Esophagus mucosa (tissue), 1 donor: Measurements from ENCODE around the gene SQSTM1. TPM values are rescaled to one million over a fixed set of nuclear protein-coding genes. Genes with fewer than 3 reads are reported as not detected.
"Not testable (repeated sequence)": the region's sequence is repeated elsewhere in the genome, so short reads cannot be mapped to it uniquely, and the experiment has no call there.

Source experiments
- ATAC-seq: fragments of 200-7000 bp; cut with Tn5 transposase; one replicate; pipeline ENCODE4 v1.9.1; 2020
- total RNA-seq: library from RNA; stranded (reverse); gene quantifications from one replicate; pipeline ENCODE4 v1.2.4, GENCODE V29; 2023
- donor health status: DM: yes; HTN: yes; CAD: no.

The SQSTM1 gene
- 126 TPM for total RNA-seq

- ATAC-seq = peak; percentile 64
Observed at GRCh38 chr5:179820483-179821297, at the start of gene SQSTM1. SQSTM1 (plus strand) TSS chr5:179820905; CDS start chr5:179820937, 32 bp downstream.

DNA sequence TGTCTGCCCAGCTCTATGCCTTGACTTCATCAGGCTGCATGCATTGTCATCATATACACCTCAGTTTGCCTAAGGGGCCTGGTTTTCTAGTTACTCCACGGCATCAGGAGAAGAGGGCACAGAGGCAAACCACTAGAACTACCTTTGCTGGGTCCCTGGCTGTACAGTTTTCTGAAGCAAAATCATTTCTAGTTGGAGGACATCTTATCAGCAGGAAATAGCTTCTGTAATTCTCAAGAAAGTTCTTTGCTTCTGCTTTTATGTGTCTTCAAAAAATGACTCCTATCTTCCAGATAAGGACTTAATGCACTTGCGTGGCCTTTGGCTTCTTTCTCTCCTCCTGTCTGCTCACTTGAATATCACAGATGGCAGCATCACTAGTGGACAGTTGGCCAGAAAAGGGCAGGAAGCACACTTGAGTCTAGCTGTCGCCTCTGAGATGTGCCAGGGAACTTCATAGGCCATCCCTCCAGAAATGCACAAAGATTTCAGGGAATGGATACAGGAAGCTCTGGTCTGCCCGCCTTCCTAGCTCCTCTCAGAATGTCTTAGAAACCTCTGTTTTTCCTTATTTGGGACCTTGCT is 49.3 kb upstream of the SQSTM1 start:
- no peak for ATAC-seq

DNA sequence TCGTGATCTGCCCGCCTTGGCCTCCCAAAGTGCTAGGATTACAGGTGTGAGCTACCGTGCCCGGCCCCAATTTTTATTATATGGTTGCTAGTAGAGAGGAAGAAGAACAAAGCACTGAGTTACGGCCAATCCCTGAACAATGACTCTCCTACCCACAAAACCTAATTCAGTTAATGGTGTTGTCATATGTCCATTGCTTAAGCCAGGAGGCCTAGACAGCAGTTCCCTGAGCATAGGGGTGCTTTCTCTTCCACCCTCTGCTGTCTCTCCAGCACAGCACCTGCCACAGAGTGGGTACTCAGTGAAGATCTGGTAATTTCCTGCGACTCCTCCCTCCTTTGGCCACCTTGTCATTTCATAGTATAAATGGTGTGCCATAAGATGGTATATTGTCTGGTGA is 48.4 kb upstream of the SQSTM1 start:
- ATAC-seq = no peak

DNA sequence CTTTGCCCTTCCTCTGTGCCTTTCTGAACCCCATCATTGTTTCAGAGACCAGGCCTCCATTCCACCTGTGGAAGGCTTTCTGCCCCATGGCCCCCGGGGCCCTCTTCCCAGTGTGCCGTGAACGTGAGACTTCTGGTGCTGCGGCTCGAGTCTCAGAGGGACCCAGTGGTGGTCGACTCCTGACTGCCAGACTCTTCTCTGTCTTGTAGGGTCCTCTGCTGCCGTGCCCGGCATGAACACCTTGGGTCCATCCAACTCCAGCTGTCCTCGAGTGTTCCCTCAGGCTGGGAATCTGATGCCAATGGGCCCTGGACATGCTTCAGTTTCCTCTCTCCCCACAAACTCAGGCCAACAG is 47.0 kb upstream of the SQSTM1 start:
- no peak for ATAC-seq

GRCh38 chr5:179774442-179774841 is 46.3 kb upstream of the SQSTM1 start:
- no peak for ATAC-seq

DNA sequence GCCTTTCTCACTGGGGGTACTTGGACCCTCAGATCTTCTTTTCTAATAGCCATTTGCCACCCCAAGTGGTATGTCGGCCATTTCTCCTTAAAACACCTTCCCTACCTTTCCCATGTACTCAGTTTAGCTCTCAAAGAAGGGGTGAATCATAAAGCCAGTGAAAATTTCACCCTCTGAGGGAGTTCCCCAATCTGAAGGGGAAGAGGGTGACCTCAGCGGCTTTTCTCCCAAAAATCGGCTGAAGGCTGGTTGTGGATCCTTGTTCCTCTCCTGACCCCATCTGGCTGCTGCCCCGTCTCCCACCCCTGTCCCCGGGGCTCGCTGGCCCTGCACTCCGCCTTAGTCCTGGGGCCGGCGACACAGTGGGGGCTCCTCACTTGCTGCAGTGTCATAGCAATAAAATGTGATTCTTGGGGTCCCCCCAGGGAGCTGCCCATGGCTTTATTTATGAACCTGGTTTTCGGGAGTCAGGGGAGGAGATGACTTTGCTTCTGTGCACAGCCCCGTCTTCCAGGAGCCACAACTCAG is 44.2 kb upstream of the SQSTM1 start:
- no peak for ATAC-seq

DNA sequence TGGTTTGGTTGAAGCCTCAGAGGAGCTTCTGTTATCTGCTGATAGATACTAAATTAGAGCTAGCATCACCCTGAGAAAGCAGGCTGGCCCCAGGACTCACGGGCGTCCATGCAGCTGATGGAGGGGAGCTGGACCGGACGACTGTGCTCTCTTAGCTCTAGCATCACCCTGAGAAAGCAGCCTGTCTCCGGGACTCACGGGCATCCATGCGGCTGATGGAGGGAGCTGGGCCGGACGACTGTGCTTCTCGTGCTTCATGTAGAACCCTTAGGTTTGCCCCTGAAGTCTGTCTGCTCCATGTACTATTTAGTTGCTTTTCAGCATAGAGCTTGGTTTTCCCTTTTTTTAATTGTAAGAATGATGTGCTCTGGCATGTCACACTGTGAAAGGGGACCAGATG is 43.2 kb upstream of the SQSTM1 start:
- ATAC-seq = no peak

GRCh38 chr5:179777909-179778308 is 42.8 kb upstream of the SQSTM1 start:
- ATAC-seq = no peak

DNA sequence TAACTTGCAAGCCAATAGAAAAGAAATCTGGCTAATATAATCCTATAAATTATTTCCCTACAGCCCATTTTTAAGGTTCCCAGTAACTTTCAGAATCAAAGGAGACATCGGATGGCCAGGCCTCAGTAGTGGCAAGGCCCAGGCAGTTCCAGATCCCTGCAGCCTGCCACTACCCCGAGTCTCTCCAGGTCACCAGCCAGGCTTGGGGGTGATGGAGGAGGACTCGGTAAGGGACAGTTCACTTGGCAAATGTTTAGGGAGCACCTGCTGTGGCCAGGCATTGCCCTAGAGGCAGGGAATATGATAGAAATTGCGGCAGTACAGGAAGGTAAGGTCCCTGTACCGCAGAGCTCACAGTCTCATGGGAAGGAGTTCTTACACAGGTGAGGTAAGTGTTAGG is 42.1 kb upstream of the SQSTM1 start:
- ATAC-seq = no peak

DNA sequence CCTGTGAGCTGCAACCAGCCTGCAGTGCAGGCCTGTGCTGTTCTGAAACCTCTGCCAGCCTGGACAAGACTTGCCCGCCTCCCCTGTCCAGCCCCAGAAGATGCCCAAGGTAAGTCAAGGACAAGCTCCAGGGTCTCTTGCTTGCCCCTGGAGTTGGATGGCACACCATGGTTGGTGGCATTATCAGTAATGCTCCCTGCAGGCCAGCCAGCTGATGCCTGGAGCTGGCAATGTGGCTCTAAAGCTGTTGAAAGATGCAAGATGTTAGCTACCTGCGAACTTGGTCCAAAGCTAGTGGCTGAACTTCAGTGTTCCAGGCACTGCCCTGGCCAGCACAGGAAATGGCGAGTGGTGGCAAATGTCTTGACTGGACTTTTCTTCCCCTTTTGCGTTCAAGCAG is 40.9 kb upstream of the SQSTM1 start:
- ATAC-seq = no peak

DNA sequence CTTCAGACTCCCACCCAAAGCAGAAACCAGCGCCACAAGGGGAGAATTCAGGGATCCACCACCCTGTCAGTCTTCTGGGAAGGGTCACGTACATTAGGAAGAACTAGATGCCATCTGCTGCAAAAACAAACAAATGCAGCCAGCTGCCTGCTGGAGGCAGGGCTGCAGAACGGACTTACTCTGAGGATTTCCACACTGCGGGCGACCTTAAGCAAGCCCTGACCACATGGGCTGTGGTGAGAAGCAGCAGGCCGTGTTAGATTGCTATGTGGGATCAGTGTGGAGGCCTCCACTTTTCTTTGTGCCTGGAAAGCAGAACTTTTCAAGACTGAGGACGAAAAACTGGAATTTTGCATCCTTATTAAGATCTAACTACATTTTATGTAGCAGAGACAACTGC is 40.3 kb upstream of the SQSTM1 start:
- no peak for ATAC-seq

- no peak for ATAC-seq
Observed at GRCh38 chr5:179781846-179782245, 38.9 kb upstream of the SQSTM1 start.

DNA sequence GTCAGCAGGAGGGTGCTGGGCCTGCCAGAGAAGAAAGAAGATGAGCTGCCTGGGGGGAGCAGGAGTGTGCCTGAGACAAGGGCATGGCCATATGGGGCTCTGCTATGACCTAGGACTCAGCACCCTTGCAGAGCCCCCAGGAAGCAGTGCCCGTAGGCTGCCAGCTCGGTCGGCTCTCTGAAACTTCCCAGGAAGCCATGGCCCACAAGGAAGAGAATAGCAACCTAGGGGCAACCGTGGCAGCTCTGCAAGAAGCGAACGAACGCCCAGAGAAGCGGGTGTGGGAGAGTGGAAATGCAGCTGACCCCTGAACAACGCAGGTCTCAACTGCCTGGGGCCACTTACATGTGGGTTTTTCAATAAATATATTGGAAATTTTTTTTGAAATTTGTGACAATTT is 37.6 kb upstream of the SQSTM1 start:
- no peak for ATAC-seq

GRCh38 chr5:179786861-179787260 is 33.8 kb upstream of the SQSTM1 start:
- no peak for ATAC-seq

GRCh38 chr5:179788193-179788854 is 32.4 kb upstream of the SQSTM1 start:
- peak; percentile 23 for ATAC-seq

DNA sequence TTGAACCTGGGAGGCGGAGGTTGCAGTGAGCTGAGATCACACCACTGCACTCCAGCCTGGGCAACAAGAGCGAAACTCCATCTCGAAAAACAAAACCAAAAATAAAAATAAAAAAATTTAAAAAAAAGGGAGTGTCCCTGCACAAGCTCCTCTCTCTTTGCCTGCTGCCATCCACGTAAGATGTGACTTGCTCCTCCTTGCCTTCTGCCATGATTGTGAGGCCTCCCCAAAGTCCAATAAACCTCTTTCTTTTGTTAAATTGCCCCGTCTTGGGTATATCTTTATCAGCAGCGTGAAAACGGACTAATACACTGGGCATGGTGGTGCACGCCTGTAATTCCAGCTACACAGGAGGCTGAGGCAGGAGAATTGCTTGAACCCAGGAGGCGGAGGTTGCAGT is 31.4 kb upstream of the SQSTM1 start:
- ATAC-seq = not testable (repeated sequence)

DNA sequence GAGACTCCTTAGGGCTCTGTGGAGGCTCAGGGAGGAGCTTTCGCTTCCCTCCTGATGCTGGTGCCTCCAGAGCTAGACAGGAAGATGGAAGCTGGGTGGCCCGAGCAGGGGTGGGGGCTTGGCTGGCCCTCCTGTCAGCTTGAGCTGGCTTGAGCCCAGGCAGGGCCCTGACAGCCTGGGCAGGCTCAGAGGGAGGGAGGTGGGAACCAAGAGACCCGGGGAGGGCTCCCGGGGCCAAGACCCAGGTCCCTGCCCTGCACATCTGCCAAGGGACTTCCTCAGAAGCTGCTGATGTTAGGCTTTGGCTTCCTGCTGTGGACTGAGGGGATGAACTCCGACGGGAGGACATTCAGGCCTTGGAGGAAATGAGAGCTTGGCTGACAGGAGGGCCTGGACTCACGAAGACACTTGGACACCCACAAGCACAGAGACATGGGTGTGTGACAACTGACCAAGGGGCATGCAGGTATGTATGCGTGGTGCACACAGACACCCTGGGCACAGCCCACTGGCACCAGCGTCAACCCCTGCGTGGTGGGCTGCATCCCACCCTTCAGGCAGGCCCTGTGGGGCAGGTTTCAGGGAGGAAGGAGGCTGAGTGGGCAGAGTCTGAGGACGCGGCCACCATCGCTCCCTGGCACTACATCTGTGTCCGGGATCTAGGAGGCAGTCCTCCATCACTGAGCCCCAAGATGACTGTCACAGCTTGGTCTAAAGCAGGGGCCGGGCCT is 28.7 kb upstream of the SQSTM1 start:
- no peak for ATAC-seq

GRCh38 chr5:179792612-179793467 is 27.9 kb upstream of the SQSTM1 start:
- ATAC-seq = no peak

DNA sequence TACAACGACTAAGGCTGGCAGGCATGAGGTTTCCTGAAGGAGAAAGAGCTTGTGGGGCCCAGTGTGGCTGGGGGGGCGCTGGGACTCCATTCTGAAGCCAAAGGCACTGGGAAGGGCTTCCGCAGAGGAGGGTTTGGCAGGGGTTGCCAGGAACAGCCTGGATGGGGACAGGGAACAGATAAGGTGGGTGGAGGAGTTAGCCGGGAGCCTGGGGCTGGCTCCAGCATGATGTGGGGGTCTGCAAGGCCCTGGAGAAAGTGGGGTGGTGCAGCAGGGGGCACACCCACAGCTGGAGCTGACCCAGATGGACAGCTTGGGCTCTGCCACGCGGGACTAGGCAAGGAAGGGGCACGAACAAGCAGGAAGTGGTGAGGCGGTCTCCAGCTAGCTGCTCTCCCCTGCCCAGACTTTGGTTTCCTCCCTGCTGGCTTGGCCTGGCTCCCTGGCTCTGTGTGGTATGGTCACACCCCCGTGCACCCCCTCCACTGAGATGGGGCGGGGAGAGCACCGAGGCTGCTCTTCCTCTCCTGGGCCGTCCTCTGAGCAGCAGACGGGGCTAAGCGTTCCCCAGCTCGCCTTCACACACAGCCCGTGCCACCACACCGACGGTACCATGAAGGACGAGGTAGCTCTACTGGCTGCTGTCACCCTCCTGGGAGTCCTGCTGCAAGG is 27.1 kb upstream of the SQSTM1 start, which contains the start of gene LTC4S:
Gene LTC4S (plus strand): TSS at position 519 of the 672 bp plus-strand sequence. CDS start 95 bp downstream, at position 614.
- ATAC-seq = peak; percentile 32

DNA sequence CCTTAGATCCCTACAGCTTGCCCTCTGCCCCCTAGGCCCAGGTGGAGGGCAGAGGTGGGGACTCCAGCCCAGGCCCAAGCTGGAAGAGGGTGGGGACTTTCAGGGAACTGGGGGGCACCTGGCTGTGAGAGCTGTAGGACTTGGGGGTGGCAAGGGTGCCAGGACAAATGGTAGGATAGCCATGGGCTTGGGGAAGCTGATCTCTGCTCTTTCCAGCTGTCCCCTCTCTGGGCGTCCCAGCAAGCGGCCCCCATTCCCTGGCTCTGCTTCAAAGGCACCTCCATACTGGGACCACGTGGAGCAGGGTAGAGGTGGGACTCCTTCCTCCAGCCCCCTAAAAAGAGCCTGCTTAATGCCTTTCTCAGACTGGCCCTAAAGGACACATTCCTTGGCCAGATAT is 26.5 kb upstream of the SQSTM1 start:
- no peak for ATAC-seq

DNA sequence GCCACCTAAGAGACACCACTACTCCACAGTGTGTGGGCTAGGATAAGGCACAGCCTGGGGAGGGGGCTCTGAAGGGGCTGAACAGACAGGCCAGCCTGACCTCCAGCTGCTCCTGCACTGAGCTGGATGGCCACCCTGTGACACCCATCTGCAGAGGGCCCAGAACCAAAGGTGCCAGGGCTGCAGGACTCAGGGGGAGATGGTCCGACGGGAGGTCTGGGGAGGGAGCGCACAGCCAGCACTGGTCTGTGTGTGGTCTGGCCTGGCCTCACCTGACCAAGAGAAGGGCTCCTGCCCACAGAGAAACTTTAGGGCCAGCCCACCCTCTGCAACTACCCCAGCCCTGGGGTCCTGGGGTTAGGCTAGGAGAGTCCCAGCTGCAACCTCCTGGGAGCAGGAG is 26.1 kb upstream of the SQSTM1 start:
- ATAC-seq = peak; percentile 0
